GM12874 (cell line): ENCODE data around the gene AK8.

Experiments used
- TF ChIP-seq, protein P1 (sequence below): IDR thresholded peaks from 2 replicates; pipeline ENCODE4 v1.5.1; 2011; ENCODE audit warnings: low read depth, mild to moderate bottlenecking, control low read depth, low read length, moderate library complexity; ENCODE audit not compliant: insufficient read depth

AK8 gene

DNA sequence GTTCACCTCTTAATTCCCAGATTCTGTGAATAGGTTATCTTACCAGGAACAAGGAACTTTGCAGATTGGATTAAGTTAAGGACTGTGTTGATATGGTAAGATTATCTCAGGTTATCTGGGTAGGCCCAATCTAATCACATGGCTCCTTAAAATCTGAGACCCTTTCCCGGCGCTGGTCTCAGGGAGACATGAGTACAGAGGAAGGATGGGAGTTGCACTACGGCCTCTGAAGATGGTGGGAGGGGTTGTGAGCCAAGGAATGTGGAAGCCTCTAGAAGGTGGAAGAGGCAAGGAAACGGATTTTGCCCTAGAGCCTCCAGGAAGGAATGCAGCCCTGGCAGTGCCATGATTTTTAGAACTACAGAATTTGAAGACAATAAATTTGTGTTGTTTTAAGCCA lies 95.1 kb downstream of the AK8 start:
- TF ChIP-seq, protein P1, sequence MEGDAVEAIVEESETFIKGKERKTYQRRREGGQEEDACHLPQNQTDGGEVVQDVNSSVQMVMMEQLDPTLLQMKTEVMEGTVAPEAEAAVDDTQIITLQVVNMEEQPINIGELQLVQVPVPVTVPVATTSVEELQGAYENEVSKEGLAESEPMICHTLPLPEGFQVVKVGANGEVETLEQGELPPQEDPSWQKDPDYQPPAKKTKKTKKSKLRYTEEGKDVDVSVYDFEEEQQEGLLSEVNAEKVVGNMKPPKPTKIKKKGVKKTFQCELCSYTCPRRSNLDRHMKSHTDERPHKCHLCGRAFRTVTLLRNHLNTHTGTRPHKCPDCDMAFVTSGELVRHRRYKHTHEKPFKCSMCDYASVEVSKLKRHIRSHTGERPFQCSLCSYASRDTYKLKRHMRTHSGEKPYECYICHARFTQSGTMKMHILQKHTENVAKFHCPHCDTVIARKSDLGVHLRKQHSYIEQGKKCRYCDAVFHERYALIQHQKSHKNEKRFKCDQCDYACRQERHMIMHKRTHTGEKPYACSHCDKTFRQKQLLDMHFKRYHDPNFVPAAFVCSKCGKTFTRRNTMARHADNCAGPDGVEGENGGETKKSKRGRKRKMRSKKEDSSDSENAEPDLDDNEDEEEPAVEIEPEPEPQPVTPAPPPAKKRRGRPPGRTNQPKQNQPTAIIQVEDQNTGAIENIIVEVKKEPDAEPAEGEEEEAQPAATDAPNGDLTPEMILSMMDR: no peak

DNA sequence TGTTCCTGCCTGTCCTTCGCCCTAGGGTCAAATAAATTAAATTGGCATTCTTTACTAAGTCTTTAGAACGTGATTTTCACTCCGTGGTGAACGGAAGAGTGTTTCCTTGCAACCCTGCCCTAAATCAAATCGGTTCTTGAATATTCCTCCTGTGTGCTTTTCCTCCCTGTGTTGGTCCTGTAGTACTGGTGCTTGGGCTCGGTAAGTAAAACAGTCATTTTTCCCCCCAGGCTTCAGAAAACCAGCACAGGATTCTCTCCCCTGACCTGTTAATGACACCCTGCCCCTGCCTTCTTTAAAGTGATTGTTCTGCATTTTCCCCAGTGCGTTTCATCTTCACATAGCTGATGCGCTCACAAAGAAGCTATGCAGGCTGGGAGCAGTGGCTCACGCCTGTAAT lies 96.0 kb downstream of the AK8 start:
- TF ChIP-seq, protein P1: no peak

DNA sequence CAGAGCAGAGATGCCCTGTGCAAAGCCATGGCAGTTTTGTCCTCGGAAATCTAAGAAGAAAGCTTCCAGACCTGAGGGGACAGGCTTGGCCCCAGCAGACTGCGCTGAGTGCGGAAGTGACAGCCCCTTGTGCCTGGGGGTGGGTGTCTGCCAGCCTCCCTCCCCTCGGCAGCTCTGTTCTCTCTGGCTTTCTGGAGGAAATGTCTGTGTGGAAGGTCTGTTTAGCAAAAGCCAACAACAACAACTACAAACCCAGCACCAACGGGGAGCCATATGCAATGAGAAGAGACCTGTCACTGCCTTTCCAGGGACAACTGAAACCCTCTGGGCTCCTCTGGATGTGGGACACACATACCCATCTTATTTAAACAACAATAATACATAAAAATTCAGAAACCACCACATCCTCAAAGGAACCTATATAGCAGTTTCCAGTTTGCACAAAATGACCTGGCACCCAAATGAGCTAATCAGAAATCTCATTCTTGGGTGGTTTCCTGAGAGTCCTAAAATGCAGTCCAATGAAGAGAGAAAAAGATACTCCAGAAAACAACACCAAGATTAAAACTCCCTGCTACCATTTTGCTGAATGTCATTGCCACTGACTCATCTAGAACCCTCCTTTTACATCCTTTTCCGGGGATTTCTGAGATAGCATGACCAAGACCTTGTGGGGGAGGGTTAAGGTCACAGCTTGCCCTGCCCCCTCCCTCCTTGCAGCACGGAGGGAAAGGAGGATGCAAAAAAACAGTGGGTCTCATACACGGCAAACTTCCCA lies 97.7 kb downstream of the AK8 start:
- TF ChIP-seq, protein P1: no peak

GRCh38 chr9:132776891-132777290 lies 101.2 kb downstream of the AK8 start:
- TF ChIP-seq, protein P1: no peak

- TF ChIP-seq, protein P1: no peak
These were observed 101.8 kb downstream of the AK8 start for GRCh38 chr9:132776268-132776667.

GRCh38 chr9:132775720-132776119 lies 102.4 kb downstream of the AK8 start:
- TF ChIP-seq, protein P1: no peak

DNA sequence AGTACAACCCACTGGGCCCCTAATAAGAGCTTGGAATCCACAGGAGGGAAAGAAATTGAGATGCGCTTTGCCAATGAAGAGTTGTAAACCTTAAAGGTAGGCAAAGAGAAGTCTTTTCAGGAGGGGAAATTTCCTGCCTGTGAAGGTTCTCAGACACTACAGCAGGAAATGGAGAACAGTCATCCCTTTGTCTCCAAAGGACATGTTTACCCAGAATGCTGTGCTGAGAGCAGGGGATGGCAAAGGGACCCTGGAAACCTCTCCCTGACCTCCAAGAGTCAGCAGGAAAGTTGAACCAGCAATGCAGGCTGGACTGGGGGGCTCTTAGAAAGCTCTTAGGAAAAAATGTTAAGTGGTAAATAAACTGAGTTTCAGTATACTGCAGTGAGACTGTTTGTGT lies 103.2 kb downstream of the AK8 start:
- TF ChIP-seq, protein P1: no peak
